Measurements from ENCODE around the gene KCNIP2. TPM values are rescaled to one million over a fixed set of nuclear protein-coding genes. Genes with fewer than 3 reads are reported as not detected.

Gene KCNIP2
- total and polyA plus RNA-seq, 2 experiments from 2014 or later = 0.15 to 0.22 TPM

DNA sequence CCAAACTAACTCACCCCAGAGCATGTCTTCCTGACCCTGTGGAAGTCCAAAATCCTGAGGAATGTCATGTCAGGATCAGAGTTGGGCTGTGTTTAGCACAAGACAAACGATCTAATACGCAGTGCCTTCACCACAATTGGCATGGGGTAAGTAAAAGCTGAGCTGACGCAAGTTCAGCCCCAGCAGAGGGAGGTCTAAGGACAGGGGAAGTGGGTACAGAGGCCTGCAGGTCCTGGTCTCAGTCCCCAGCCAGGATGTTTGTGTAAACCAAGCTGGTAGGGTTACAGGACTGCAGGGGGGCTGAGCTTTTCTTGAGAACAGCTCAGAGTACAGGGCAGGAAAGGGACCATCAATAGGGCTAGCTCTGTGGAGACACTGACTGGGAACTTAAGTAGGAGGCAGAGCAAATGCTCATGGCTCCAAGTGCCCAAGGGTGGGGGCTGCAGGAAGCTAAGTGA is 5.3 kb upstream of the KCNIP2 start:
- H3K4me2 ChIP-seq (ENCODE audit: unreplicated experiment) = no peak overlapping the region
- H3K27me3 ChIP-seq (replicated peaks; ENCODE audit: insufficient read depth) = no peaks in the 10 kb centered on the region
- no peak overlapping the region for H3K4me3 ChIP-seq
- no peak overlapping the region for H2AFZ ChIP-seq
- no peak for DNase-seq
- H3K9ac ChIP-seq = no peak overlapping the region
- H4K20me1 ChIP-seq (ENCODE audit: insufficient read depth) = no peaks in the 10 kb centered on the region
- TF ChIP-seq EZH2 (IDR thresholded peaks at IDR 0.05; ENCODE audit: insufficient read depth, poor library complexity, severe bottlenecking) (no peak), EZH2phosphoT487 (IDR thresholded peaks at IDR 0.05; ENCODE audit: insufficient read depth, low read depth) (no peak)
- WGBS, 2 experiments (ENCODE audit: low coverage in 1 of 2, low lambda C conversion rate in 2 of 2, missing lambda C conversion rate in 2 of 2) = 87% methylated on average over 3 of the region's 3 CpGs
- no peaks in the 10 kb centered on the region for H3K36me3 ChIP-seq (ENCODE audit: low read depth)
- H3K9me2 ChIP-seq (ENCODE audit: insufficient read depth) = no peaks in the 10 kb centered on the region
- no peak overlapping the region for H3K27ac ChIP-seq
- H3K9me3 ChIP-seq (ENCODE audit: low read depth) = no peaks in the 10 kb centered on the region
- no peaks in the 10 kb centered on the region for H3K79me2 ChIP-seq (ENCODE audit: insufficient read depth)
- H3F3A ChIP-seq (ENCODE audit: insufficient read depth) = no peaks in the 10 kb centered on the region
- no peaks in the 10 kb centered on the region for H3K4me1 ChIP-seq (ENCODE audit: insufficient read depth)
- in situ Hi-C loops (cut with MboI) = no loop called here

DNA sequence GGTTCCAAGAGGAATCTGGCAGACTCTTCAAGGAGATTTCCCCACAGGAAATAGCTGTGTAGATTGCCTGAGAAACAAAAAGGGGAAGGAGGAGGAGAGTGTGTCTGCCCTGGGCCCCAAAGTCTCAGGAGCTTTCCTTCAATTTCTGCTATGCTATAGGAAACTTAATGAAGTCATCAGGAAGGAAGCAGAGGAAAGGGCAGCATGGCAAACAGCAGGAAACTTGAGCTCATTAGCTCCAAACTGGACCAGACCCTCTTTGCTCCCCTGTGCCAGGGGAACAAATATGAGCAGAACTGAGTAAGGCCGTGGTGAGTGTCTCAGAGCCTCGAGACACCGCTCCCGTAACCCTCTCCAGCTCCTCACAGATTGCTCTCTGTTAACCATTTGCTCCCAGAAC is 4.8 kb upstream of the KCNIP2 start:
- H2AFZ ChIP-seq = no peak overlapping the region
- 65 to 68% methylated on average over 4 of the region's 4 CpGs for WGBS, 2 experiments (ENCODE audit: low coverage in 1 of 2, low lambda C conversion rate in 2 of 2, missing lambda C conversion rate in 2 of 2)
- H3F3A ChIP-seq (ENCODE audit: insufficient read depth) = no peaks in the 10 kb centered on the region
- no peaks in the 10 kb centered on the region for H4K20me1 ChIP-seq (ENCODE audit: insufficient read depth)
- H3K9ac ChIP-seq = no peak overlapping the region
- no peak overlapping the region for H3K4me2 ChIP-seq (ENCODE audit: unreplicated experiment)
- H3K27ac ChIP-seq = no peak overlapping the region
- no peaks in the 10 kb centered on the region for H3K27me3 ChIP-seq (replicated peaks; ENCODE audit: insufficient read depth)
- no peaks in the 10 kb centered on the region for H3K36me3 ChIP-seq (ENCODE audit: low read depth)
- no peaks in the 10 kb centered on the region for H3K9me3 ChIP-seq (ENCODE audit: low read depth)
- no peak overlapping the region for H3K4me3 ChIP-seq
- no peaks in the 10 kb centered on the region for H3K9me2 ChIP-seq (ENCODE audit: insufficient read depth)
- no peaks in the 10 kb centered on the region for H3K4me1 ChIP-seq (ENCODE audit: insufficient read depth)
- no peaks in the 10 kb centered on the region for H3K79me2 ChIP-seq (ENCODE audit: insufficient read depth)
- no peak for TF ChIP-seq EZH2phosphoT487 (IDR thresholded peaks at IDR 0.05; ENCODE audit: insufficient read depth, low read depth)
- no peak for TF ChIP-seq EZH2 (IDR thresholded peaks at IDR 0.05; ENCODE audit: insufficient read depth, poor library complexity, severe bottlenecking)
- in situ Hi-C loops (cut with MboI) = no loop called here
- no peak for DNase-seq

DNA sequence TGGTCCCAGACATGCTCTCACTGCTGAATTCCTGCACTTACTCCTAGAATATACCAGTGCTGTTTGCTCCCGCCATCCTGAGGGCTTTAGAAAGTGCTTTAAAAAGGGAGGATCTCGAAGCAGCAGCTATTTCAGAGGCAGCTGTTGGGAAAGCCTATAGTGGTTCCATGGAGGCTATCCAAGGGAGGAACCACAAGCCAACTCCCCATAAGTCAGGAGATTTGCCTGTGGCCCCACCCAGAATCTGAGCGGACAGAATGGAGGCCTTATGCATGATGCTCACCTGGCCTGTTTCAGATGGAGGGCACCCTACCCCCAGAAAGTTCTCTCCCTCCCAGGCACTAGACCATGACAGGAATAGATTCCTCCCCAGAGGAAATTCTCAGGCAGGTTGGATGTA is 2.3 kb upstream of the KCNIP2 start:
- H3K36me3 ChIP-seq (ENCODE audit: low read depth) = no peaks in the 10 kb centered on the region
- H2AFZ ChIP-seq = no peak overlapping the region
- WGBS, 2 experiments (ENCODE audit: low coverage in 1 of 2, low lambda C conversion rate in 2 of 2, missing lambda C conversion rate in 2 of 2) = 97 to 100% methylated on average over 3 of the region's 3 CpGs
- no peak overlapping the region for H3K4me2 ChIP-seq (ENCODE audit: unreplicated experiment)
- H3K9me2 ChIP-seq (ENCODE audit: insufficient read depth) = no peaks in the 10 kb centered on the region
- H3K9me3 ChIP-seq (ENCODE audit: low read depth) = no peaks in the 10 kb centered on the region
- no peak overlapping the region for H3K9ac ChIP-seq
- no peaks in the 10 kb centered on the region for H3F3A ChIP-seq (ENCODE audit: insufficient read depth)
- H3K4me3 ChIP-seq = no peak overlapping the region
- no peaks in the 10 kb centered on the region for H3K4me1 ChIP-seq (ENCODE audit: insufficient read depth)
- H3K27ac ChIP-seq = no peak overlapping the region
- H3K27me3 ChIP-seq (replicated peaks; ENCODE audit: insufficient read depth) = no peaks in the 10 kb centered on the region
- no peaks in the 10 kb centered on the region for H4K20me1 ChIP-seq (ENCODE audit: insufficient read depth)
- TF ChIP-seq EZH2phosphoT487 (IDR thresholded peaks at IDR 0.05; ENCODE audit: insufficient read depth, low read depth) = no peak
- TF ChIP-seq EZH2 (IDR thresholded peaks at IDR 0.05; ENCODE audit: insufficient read depth, poor library complexity, severe bottlenecking) = no peak
- DNase-seq = no peak
- in situ Hi-C loops (cut with MboI) = no loop called here
- no peaks in the 10 kb centered on the region for H3K79me2 ChIP-seq (ENCODE audit: insufficient read depth)

DNA sequence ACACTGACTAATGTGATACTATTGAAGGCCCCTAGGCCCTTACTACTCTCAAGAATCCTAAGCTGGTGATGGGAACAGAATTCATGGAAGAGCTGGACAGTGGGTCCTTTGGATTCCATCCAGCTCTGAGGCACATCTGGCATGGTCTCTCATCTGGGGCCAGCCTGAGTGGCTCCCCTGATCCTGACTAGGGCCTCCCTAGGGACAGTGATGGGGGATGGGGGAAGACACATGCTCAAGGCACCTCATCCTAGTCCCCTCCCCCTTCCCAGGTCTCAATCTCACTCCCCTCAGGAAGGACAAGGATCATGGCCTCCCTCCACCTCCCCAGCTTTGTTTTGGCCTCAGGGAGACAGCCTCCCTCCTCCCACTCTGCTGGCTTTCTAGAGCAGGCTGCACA is 1.8 kb downstream of the KCNIP2 start:
- no peaks in the 10 kb centered on the region for H3K4me1 ChIP-seq (ENCODE audit: insufficient read depth)
- TF ChIP-seq EZH2 (IDR thresholded peaks at IDR 0.05; ENCODE audit: insufficient read depth, poor library complexity, severe bottlenecking) (no peak), EZH2phosphoT487 (IDR thresholded peaks at IDR 0.05; ENCODE audit: insufficient read depth, low read depth) (no peak)
- no peak overlapping the region for H3K4me3 ChIP-seq
- H2AFZ ChIP-seq = no peak overlapping the region
- H3K27me3 ChIP-seq (replicated peaks; ENCODE audit: insufficient read depth) = no peaks in the 10 kb centered on the region
- H3K9me3 ChIP-seq (ENCODE audit: low read depth) = no peaks in the 10 kb centered on the region
- in situ Hi-C loops (cut with MboI) = no loop called here
- no peak overlapping the region for H3K4me2 ChIP-seq (ENCODE audit: unreplicated experiment)
- H3F3A ChIP-seq (ENCODE audit: insufficient read depth) = no peaks in the 10 kb centered on the region
- no peak overlapping the region for H3K27ac ChIP-seq
- DNase-seq = no peak
- H3K79me2 ChIP-seq (ENCODE audit: insufficient read depth) = no peaks in the 10 kb centered on the region
- H3K36me3 ChIP-seq (ENCODE audit: low read depth) = no peaks in the 10 kb centered on the region
- H4K20me1 ChIP-seq (ENCODE audit: insufficient read depth) = no peaks in the 10 kb centered on the region
- no peak overlapping the region for H3K9ac ChIP-seq
- H3K9me2 ChIP-seq (ENCODE audit: insufficient read depth) = no peaks in the 10 kb centered on the region

Measured in GM23248 (cell line).